ENCODE measurements around the gene C6orf120.

DNA sequence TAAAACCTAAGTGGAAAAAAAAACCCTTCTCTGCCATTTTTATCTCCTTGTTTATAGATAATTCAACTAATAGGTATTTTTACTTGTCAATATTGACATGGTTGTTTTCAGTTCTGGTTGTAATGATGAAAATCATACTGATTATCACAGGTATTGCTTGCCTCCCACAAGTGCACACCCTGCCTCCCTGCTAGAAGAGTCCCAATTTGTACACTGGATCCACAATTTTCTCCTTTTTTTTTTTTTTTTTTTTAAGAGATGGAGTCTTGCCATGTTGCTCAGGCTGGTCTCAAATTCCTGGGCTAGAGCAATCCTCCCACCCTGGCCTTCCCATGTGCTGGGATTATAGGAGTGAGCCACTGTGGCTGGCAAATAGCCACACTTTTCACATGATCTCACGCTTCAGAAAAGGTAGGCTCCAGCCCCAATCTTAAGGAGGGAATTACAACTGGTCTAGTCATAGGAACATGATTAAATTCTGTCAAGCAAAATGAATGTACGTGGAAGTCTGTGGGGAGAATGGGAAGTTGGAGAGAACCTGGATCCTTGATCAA lies 37.1 kb downstream of the C6orf120 start:
- TF ChIP-seq, protein P1, sequence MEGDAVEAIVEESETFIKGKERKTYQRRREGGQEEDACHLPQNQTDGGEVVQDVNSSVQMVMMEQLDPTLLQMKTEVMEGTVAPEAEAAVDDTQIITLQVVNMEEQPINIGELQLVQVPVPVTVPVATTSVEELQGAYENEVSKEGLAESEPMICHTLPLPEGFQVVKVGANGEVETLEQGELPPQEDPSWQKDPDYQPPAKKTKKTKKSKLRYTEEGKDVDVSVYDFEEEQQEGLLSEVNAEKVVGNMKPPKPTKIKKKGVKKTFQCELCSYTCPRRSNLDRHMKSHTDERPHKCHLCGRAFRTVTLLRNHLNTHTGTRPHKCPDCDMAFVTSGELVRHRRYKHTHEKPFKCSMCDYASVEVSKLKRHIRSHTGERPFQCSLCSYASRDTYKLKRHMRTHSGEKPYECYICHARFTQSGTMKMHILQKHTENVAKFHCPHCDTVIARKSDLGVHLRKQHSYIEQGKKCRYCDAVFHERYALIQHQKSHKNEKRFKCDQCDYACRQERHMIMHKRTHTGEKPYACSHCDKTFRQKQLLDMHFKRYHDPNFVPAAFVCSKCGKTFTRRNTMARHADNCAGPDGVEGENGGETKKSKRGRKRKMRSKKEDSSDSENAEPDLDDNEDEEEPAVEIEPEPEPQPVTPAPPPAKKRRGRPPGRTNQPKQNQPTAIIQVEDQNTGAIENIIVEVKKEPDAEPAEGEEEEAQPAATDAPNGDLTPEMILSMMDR (IDR thresholded peaks at IDR 0.05) = no peak
- no peak for TF ChIP-seq POLR2A (IDR thresholded peaks at IDR 0.05)
